KMS-11 (cell line): ENCODE results near the gene ANO7.

Experiments used
- H2AFZ ChIP-seq: fragments of 200-600 bp; sonication (generic); 2 replicates; pipeline ENCODE4 v1.6.1; 2016; ENCODE audit warnings: antibody characterized with exemption, mixed run types, low read depth
- H3K27ac ChIP-seq: fragments of 200-600 bp; sonication (generic); 2 replicates; pipeline ENCODE4 v1.6.1; 2016; ENCODE audit warnings: mild to moderate bottlenecking, mixed run types
- H3K27me3 ChIP-seq: fragments of 200-600 bp; sonication (generic); 2 replicates; pipeline ENCODE4 v1.6.1; 2017; ENCODE audit warnings: mild to moderate bottlenecking, low read depth, mixed run types, moderate library complexity; ENCODE audit not compliant: insufficient read depth
- H3K36me3 ChIP-seq: fragments of 200-600 bp; sonication (generic); 2 replicates; pipeline ENCODE4 v1.6.1; 2017; ENCODE audit warnings: mild to moderate bottlenecking, mixed run types; ENCODE audit not compliant: insufficient read depth
- H3K4me1 ChIP-seq: fragments of 200-600 bp; sonication (generic); 2 replicates; pipeline ENCODE4 v1.6.1; 2016; ENCODE audit warnings: mild to moderate bottlenecking, low read depth, mixed run types; ENCODE audit not compliant: poor library complexity, severe bottlenecking
- H3K4me2 ChIP-seq: fragments of 200-600 bp; sonication (generic); 2 replicates; pipeline ENCODE4 v1.7.0; 2016; ENCODE audit warnings: mild to moderate bottlenecking, mixed run types
- H3K4me3 ChIP-seq: fragments of 200-600 bp; sonication (generic); IDR thresholded peaks from 2 replicates; pipeline ENCODE4 v1.6.1; 2017; ENCODE audit warnings: low read depth, low read length, mixed read lengths; ENCODE audit not compliant: insufficient read depth
- H3K79me2 ChIP-seq: fragments of 200-600 bp; sonication (generic); 2 replicates; pipeline ENCODE4 v1.6.1; 2016; ENCODE audit warnings: low read depth, mixed run types; ENCODE audit not compliant: insufficient read depth
- H3K9ac ChIP-seq: fragments of 200-600 bp; sonication (generic); 2 replicates; pipeline ENCODE4 v1.6.1; 2016; ENCODE audit warnings: mild to moderate bottlenecking, mixed run types
- H4K20me1 ChIP-seq: fragments of 200-600 bp; sonication (generic); 2 replicates; pipeline ENCODE4 v1.6.1; 2016; ENCODE audit warnings: mild to moderate bottlenecking, mixed run types; ENCODE audit not compliant: insufficient read depth
- CTCF ChIP-seq: fragments of 200-600 bp; sonication (generic); conservative IDR thresholded peaks from 2 replicates; pipeline ENCODE4 v1.6.1; 2017; ENCODE audit warnings: low read depth, mild to moderate bottlenecking, antibody characterized with exemption, low read length, moderate library complexity, mixed read lengths

Gene ANO7

GRCh38 chr2:241226723-241227572 is 38.5 kb downstream of the ANO7 start:
- Histone ChIP-seq H3K9ac (no peak overlapping the region), H2AFZ (no peak overlapping the region), H3K4me3 (no peak overlapping the region), H3K4me1 (no peaks in the 10 kb centered on the region), H3K79me2 (no peaks in the 10 kb centered on the region), H3K27ac (no peak overlapping the region), H3K27me3 (no peaks in the 10 kb centered on the region), H3K4me2 (no peak overlapping the region), H3K36me3 (peaks cover 6% of the 10 kb centered on the region; the same call in 1 of the 2 replicates), H4K20me1 (no peaks in the 10 kb centered on the region)
- no peak for TF ChIP-seq CTCF

GRCh38 chr2:241227594-241227993 is 39.1 kb downstream of the ANO7 start:
- no peaks in the 10 kb centered on the region for H4K20me1 ChIP-seq
- TF ChIP-seq CTCF, result no peak

GRCh38 chr2:241228081-241228859 is 39.8 kb downstream of the ANO7 start:
- peaks cover 6% of the 10 kb centered on the region; the same call in 1 of the 2 replicates for H3K36me3 ChIP-seq
- H3K4me3 ChIP-seq, result no peak overlapping the region
- H3K4me2 ChIP-seq, result no peak overlapping the region
- H3K9ac ChIP-seq, result no peak overlapping the region
- TF ChIP-seq CTCF, result no peak
- H3K27ac ChIP-seq, result no peak overlapping the region
- H2AFZ ChIP-seq, result no peak overlapping the region
- no peaks in the 10 kb centered on the region for H3K4me1 ChIP-seq
- no peaks in the 10 kb centered on the region for H3K27me3 ChIP-seq
- H4K20me1 ChIP-seq, result no peaks in the 10 kb centered on the region
- no peaks in the 10 kb centered on the region for H3K79me2 ChIP-seq

More at GRCh38 chr2:241227594-241227993, 39.1 kb downstream of the ANO7 start:
- Histone ChIP-seq H3K79me2 (no peaks in the 10 kb centered on the region), H2AFZ (no peak overlapping the region), H3K4me1 (no peaks in the 10 kb centered on the region), H3K27ac (no peak overlapping the region), H3K4me2 (no peak overlapping the region), H3K4me3 (no peak overlapping the region), H3K9ac (no peak overlapping the region), H3K27me3 (no peaks in the 10 kb centered on the region), H3K36me3 (peaks cover 6% of the 10 kb centered on the region; the same call in 1 of the 2 replicates)

GRCh38 chr2:241228860-241229516 is 40.5 kb downstream of the ANO7 start:
- H3K9ac ChIP-seq, result no peak overlapping the region
- no peak overlapping the region for H3K27ac ChIP-seq
- no peaks in the 10 kb centered on the region for H3K79me2 ChIP-seq
- H3K4me3 ChIP-seq, result no peak overlapping the region
- no peaks in the 10 kb centered on the region for H4K20me1 ChIP-seq
- H2AFZ ChIP-seq, result no peak overlapping the region
- TF ChIP-seq CTCF, result no peak
- H3K27me3 ChIP-seq, result no peaks in the 10 kb centered on the region
- peaks cover 6% of the 10 kb centered on the region; the same call in 1 of the 2 replicates for H3K36me3 ChIP-seq
- H3K4me2 ChIP-seq, result no peak overlapping the region
- no peaks in the 10 kb centered on the region for H3K4me1 ChIP-seq
